A549 (cell line): Measurements from ENCODE around the gene MRPL12.

Experiments used
- BCL3 ChIP-seq: fragments of >200 bp; sonication (Bioruptor Twin); formaldehyde crosslinking; IDR thresholded peaks from 3 replicates; pipeline ENCODE4 v1.6.1; 2016
- BHLHE40 ChIP-seq: IDR thresholded peaks from 2 replicates; pipeline ENCODE4 v1.6.1; 2012; ENCODE audit warnings: low read depth, low read length, inconsistent platforms
- CHD4 ChIP-seq: fragments of 200-600 bp; sonication (generic); IDR thresholded peaks from 2 replicates; pipeline ENCODE4 v1.6.1; 2016; ENCODE audit warnings: antibody characterized with exemption, mild to moderate bottlenecking, borderline replicate concordance
- CTCF ChIP-seq: fragments of >200 bp; sonication (Bioruptor Twin); formaldehyde crosslinking; IDR thresholded peaks from 3 replicates; pipeline ENCODE4 v1.5.1; 2016
- EP300 ChIP-seq, 2 experiments: fragments of >200 bp; sonication (Bioruptor Twin); formaldehyde crosslinking; IDR thresholded peaks; 2 replicates in 1 of 2; 3 replicates in 1 of 2; pipeline ENCODE4 v1.6.1; 2016 to 2017
- HDAC2 ChIP-seq: fragments of 200-600 bp; sonication (generic); IDR thresholded peaks from 2 replicates; pipeline ENCODE4 v1.6.1; 2016
- HMGXB4 ChIP-seq: fragments of 250-450 bp; sonication (Bioruptor Pico); IDR thresholded peaks from 2 replicates; pipeline ENCODE4 v1.5.0; 2021; ENCODE audit warnings: mild to moderate bottlenecking, moderate library complexity, borderline replicate concordance
- POLR2A ChIP-seq: IDR thresholded peaks from 2 replicates; pipeline ENCODE4 v1.6.1; 2012; ENCODE audit warnings: mild to moderate bottlenecking, low read length
- RAD21 ChIP-seq, 2 experiments: fragments of >200 bp in 1 of 2; sonication (Bioruptor Twin) in 1 of 2; formaldehyde crosslinking in 1 of 2; IDR thresholded peaks in 1 of 2; conservative IDR thresholded peaks in 1 of 2; 2 replicates in 1 of 2; 3 replicates in 1 of 2; pipeline ENCODE4 v1.6.1; 2012 to 2018; ENCODE audit warnings: inconsistent platforms in 1 of 2

- TF ChIP-seq CTCF: no peak
- TF ChIP-seq POLR2A: peak; percentile 91
- TF ChIP-seq BHLHE40: no peak
- no peak for TF ChIP-seq RAD21 (conservative IDR thresholded peaks at IDR 0.05 in 1 of 2, IDR thresholded peaks at IDR 0.05 in 1 of 2)
- TF ChIP-seq HMGXB4: no peak
- TF ChIP-seq BCL3: peak; percentile 51; the same call in 2 of the 3 replicates
- no peak for TF ChIP-seq HDAC2
- no peak; a peak in 1 of 5 replicates for TF ChIP-seq EP300 (IDR thresholded peaks at IDR 0.05)
- no peak for TF ChIP-seq CHD4
Observed at GRCh38 chr17:81702934-81703746, at the start of gene MRPL12.
